Colonic mucosa (tissue), 4 donors: ENCODE results near the gene PDS5B. TPM values are rescaled to one million over a fixed set of nuclear protein-coding genes. Genes with fewer than 3 reads are reported as not detected.
"Not testable (repeated sequence)": the region's sequence is repeated elsewhere in the genome, so short reads cannot be mapped to it uniquely, and the experiment has no call there.

ENCODE experiments used
- DNase-seq: peaks from one replicate; pipeline ENCODE4 v3.0.0-alpha.2; 2020
- H3K27ac ChIP-seq: fragments of 200-600 bp; one replicate; pipeline ENCODE4 v1.8.0; 2021
- H3K27me3 ChIP-seq: fragments of 200-600 bp; one replicate; pipeline ENCODE4 v1.8.0; 2021
- H3K36me3 ChIP-seq: fragments of 200-600 bp; one replicate; pipeline ENCODE4 v1.8.0; 2021
- H3K4me1 ChIP-seq: fragments of 200-600 bp; one replicate; pipeline ENCODE4 v1.8.0; 2021; ENCODE audit warnings: mild to moderate bottlenecking
- H3K4me3 ChIP-seq: fragments of 200-600 bp; one replicate; pipeline ENCODE4 v1.8.0; 2021
- H3K9ac ChIP-seq, 2 donors: one replicate each; pipeline ENCODE4 v1.7.0; 2013; ENCODE audit warnings: control low read depth in 2 of 2, low read depth in 2 of 2, low read length in 2 of 2
- H3K9me3 ChIP-seq: fragments of 200-600 bp; one replicate; pipeline ENCODE4 v1.8.0; 2021
- intact Hi-C: fragments of 100-400 bp; cut with DNase I; formaldehyde crosslinking; loops from one replicate; pipeline ENCODE4 v1.14.1; 2022
- total RNA-seq, 2 donors: library from RNA; stranded (reverse); fragmentation: NEBNext Ultra II Directional in 1 of 2; extraction: Animal tissue kit (Norgen Biotek cat#: 25700) in 1 of 2; gene quantifications; one replicate each; pipeline ENCODE4 v1.2.1, GENCODE V29; 2021
- TF ChIP-seq, protein P1 (sequence below): fragments of 200-600 bp; IDR thresholded peaks from one replicate; pipeline ENCODE4 v1.8.0; 2022; ENCODE audit warnings: antibody characterized with exemption, mild to moderate bottlenecking
- donor health status: healthy.
- donor health status: DM: no; HTN: no; CAD: no.
- donor health status: DM: no; HTN: no; CAD: no.

PDS5B gene
- total RNA-seq, 2 donors from 2014 or later = 34.0 to 37.0 TPM

- intact Hi-C loops = no loop called here
- H3K36me3 ChIP-seq = no peaks in the 10 kb centered on the region
- H3K4me3 ChIP-seq = no peak overlapping the region
- no peaks in the 10 kb centered on the region for H3K27me3 ChIP-seq
- no peaks in the 10 kb centered on the region for H3K9me3 ChIP-seq
- TF ChIP-seq, protein P1, sequence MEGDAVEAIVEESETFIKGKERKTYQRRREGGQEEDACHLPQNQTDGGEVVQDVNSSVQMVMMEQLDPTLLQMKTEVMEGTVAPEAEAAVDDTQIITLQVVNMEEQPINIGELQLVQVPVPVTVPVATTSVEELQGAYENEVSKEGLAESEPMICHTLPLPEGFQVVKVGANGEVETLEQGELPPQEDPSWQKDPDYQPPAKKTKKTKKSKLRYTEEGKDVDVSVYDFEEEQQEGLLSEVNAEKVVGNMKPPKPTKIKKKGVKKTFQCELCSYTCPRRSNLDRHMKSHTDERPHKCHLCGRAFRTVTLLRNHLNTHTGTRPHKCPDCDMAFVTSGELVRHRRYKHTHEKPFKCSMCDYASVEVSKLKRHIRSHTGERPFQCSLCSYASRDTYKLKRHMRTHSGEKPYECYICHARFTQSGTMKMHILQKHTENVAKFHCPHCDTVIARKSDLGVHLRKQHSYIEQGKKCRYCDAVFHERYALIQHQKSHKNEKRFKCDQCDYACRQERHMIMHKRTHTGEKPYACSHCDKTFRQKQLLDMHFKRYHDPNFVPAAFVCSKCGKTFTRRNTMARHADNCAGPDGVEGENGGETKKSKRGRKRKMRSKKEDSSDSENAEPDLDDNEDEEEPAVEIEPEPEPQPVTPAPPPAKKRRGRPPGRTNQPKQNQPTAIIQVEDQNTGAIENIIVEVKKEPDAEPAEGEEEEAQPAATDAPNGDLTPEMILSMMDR = no peak
- DNase-seq = no peak
- H3K4me1 ChIP-seq = no peaks in the 10 kb centered on the region
- no peak overlapping the region for H3K27ac ChIP-seq
- H3K9ac ChIP-seq = no peak overlapping the region
Measured at GRCh38 chr13:32545083-32545482, 41.2 kb upstream of the PDS5B start.

DNA sequence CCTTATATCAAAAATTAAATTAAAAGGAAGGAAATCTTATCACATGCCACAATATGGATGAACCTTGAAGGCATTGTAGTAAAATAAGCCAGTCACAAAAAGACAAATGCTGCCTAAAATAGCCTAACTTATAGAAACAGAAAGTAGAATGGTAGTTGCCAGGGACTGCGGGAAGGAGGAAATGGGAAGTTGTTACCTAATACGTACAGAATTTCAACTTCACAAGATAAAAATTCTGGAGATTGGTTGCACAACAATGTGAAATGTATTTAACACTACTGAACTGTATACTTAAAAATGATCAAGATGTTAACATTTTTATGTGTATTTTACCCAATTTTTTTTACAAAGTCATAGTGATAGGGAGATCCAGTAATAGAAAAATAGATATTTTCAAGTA is 37.4 kb upstream of the PDS5B start:
- TF ChIP-seq, protein P1 = no peak
- no peak for DNase-seq
- Histone ChIP-seq H3K27ac (no peak overlapping the region), H3K9ac (no peak overlapping the region), H3K9me3 (no peaks in the 10 kb centered on the region), H3K4me1 (no peaks in the 10 kb centered on the region), H3K36me3 (no peaks in the 10 kb centered on the region), H3K27me3 (no peaks in the 10 kb centered on the region), H3K4me3 (no peak overlapping the region)
- intact Hi-C loops = no loop called here

GRCh38 chr13:32549788-32550187 is 36.5 kb upstream of the PDS5B start:
- TF ChIP-seq, protein P1 = no peak
- no peak overlapping the region for H3K4me3 ChIP-seq
- H3K9ac ChIP-seq = no peak overlapping the region
- H3K27me3 ChIP-seq = no peaks in the 10 kb centered on the region
- H3K27ac ChIP-seq = no peak overlapping the region
- no peaks in the 10 kb centered on the region for H3K9me3 ChIP-seq
- H3K4me1 ChIP-seq = no peaks in the 10 kb centered on the region
- H3K36me3 ChIP-seq = no peaks in the 10 kb centered on the region
- no peak for DNase-seq
- intact Hi-C loops = no loop called here

DNA sequence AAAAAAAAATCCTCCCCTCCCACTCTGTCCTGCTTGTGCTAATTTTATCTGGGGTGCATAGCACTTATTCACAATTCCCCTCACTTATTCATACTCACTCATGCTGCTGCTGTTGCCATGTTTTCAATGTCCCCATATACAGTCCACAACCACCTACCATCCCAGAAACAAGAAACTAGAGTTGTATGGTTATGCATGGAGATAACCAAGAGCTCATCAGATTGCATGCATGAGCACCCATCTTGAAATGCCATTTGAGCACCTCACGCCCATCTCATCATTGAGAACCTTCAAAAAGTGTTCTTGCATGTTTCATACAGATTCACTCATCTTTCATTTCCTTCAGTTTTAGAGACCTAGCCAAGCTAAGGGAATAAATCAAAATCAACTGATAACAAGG is 32.5 kb upstream of the PDS5B start:
- Histone ChIP-seq H3K36me3 (no peaks in the 10 kb centered on the region), H3K27me3 (no peaks in the 10 kb centered on the region), H3K4me3 (no peak overlapping the region), H3K27ac (no peak overlapping the region), H3K4me1 (no peaks in the 10 kb centered on the region), H3K9me3 (no peaks in the 10 kb centered on the region), H3K9ac (no peak overlapping the region)
- intact Hi-C loops = no loop called here
- DNase-seq = no peak
- TF ChIP-seq, protein P1 = no peak

GRCh38 chr13:32555613-32556012 is 30.6 kb upstream of the PDS5B start:
- no peaks in the 10 kb centered on the region for H3K27me3 ChIP-seq
- no peak overlapping the region for H3K9ac ChIP-seq
- H3K9me3 ChIP-seq = no peaks in the 10 kb centered on the region
- H3K4me1 ChIP-seq = no peaks in the 10 kb centered on the region
- TF ChIP-seq, protein P1 = no peak
- no peaks in the 10 kb centered on the region for H3K36me3 ChIP-seq
- DNase-seq = no peak
- no peak overlapping the region for H3K27ac ChIP-seq
- H3K4me3 ChIP-seq = no peak overlapping the region
- intact Hi-C loops = no loop called here

- H3K36me3 ChIP-seq, H3K9me3 ChIP-seq, H3K4me3 ChIP-seq, H3K27me3 ChIP-seq, intact Hi-C loops, DNase-seq, H3K4me1 ChIP-seq, H3K9ac ChIP-seq, H3K27ac ChIP-seq: not testable (repeated sequence)
Measured at GRCh38 chr13:32560842-32561241, 25.4 kb upstream of the PDS5B start.

- H3K4me3 ChIP-seq, H3K27ac ChIP-seq, DNase-seq, H3K4me1 ChIP-seq, H3K36me3 ChIP-seq, H3K9ac ChIP-seq, H3K27me3 ChIP-seq, intact Hi-C loops, H3K9me3 ChIP-seq: not testable (repeated sequence)
Measured at GRCh38 chr13:32575687-32576086, 10.6 kb upstream of the PDS5B start.
